HG03565 (cell line): ENCODE measurements around the gene EXOSC7.

Experiments used
- ATAC-seq: cut with Tn5 transposase; IDR thresholded peaks from one replicate; pipeline ENCODE4 v1.9.1; 2021; ENCODE audit warnings: mild to moderate bottlenecking, moderate library complexity; ENCODE audit not compliant: unreplicated experiment

The EXOSC7 gene

GRCh38 chr3:45021524-45022297, 45.7 kb downstream of the EXOSC7 start:
- ATAC-seq = no peak

GRCh38 chr3:45023675-45024074, 47.6 kb downstream of the EXOSC7 start:
- ATAC-seq = no peak

GRCh38 chr3:45024542-45025255, 48.7 kb downstream of the EXOSC7 start:
- no peak for ATAC-seq

- ATAC-seq = no peak
These were observed 50.0 kb downstream of the EXOSC7 start, which contains the start of gene CLEC3B for GRCh38 chr3:45026038-45026437. Gene CLEC3B (plus strand): TSS chr3:45026303. CDS start chr3:45026363, 60 bp downstream.

GRCh38 chr3:45026957-45027356, 50.9 kb downstream of the EXOSC7 start:
- no peak for ATAC-seq

GRCh38 chr3:45027441-45027840, 51.4 kb downstream of the EXOSC7 start:
- no peak for ATAC-seq

- no peak for ATAC-seq
These were observed 53.2 kb downstream of the EXOSC7 start for GRCh38 chr3:45029216-45029615.

- no peak for ATAC-seq
These were observed 53.6 kb downstream of the EXOSC7 start for GRCh38 chr3:45029661-45030060.

GRCh38 chr3:45031531-45031930, 55.5 kb downstream of the EXOSC7 start:
- ATAC-seq = no peak

GRCh38 chr3:45032113-45032512, 56.1 kb downstream of the EXOSC7 start:
- ATAC-seq = no peak

- ATAC-seq = no peak
These were observed 57.7 kb downstream of the EXOSC7 start for GRCh38 chr3:45033791-45034190.

- no peak for ATAC-seq
These were observed 58.7 kb downstream of the EXOSC7 start for GRCh38 chr3:45034612-45035252.

- ATAC-seq = no peak
These were observed 59.6 kb downstream of the EXOSC7 start for GRCh38 chr3:45035441-45036301.

GRCh38 chr3:45037720-45038455, 61.8 kb downstream of the EXOSC7 start:
- ATAC-seq = peak; percentile 64

- ATAC-seq = no peak
These were observed 65.6 kb downstream of the EXOSC7 start for GRCh38 chr3:45041666-45042065.

- ATAC-seq = no peak
These were observed 66.1 kb downstream of the EXOSC7 start for GRCh38 chr3:45042162-45042561.

GRCh38 chr3:45043728-45044299, 67.8 kb downstream of the EXOSC7 start:
- no peak for ATAC-seq

- ATAC-seq = no peak
These were observed 72.2 kb downstream of the EXOSC7 start for GRCh38 chr3:45048244-45048643.

GRCh38 chr3:45049807-45050206, 73.8 kb downstream of the EXOSC7 start:
- ATAC-seq = no peak

GRCh38 chr3:45051685-45052084, 75.6 kb downstream of the EXOSC7 start:
- ATAC-seq = no peak
